HG02610 (cell line): ENCODE measurements around the gene SDF2L1.

Source experiments
- ATAC-seq: cut with Tn5 transposase; IDR thresholded peaks from one replicate; pipeline ENCODE4 v1.9.1; 2021; ENCODE audit warnings: mild to moderate bottlenecking, moderate library complexity; ENCODE audit not compliant: unreplicated experiment

Gene SDF2L1

GRCh38 chr22:21621025-21621424, 21.1 kb upstream of the SDF2L1 start:
- ATAC-seq = no peak

- no peak for ATAC-seq
Observed at GRCh38 chr22:21622011-21622918, 19.8 kb upstream of the SDF2L1 start.

GRCh38 chr22:21622919-21623647, 19.0 kb upstream of the SDF2L1 start:
- ATAC-seq = no peak

GRCh38 chr22:21623648-21623970, 18.5 kb upstream of the SDF2L1 start:
- no peak for ATAC-seq

- ATAC-seq = no peak
Observed at GRCh38 chr22:21624120-21624879, 17.8 kb upstream of the SDF2L1 start.

GRCh38 chr22:21624880-21625791, 17.0 kb upstream of the SDF2L1 start:
- no peak for ATAC-seq

- no peak for ATAC-seq
Observed at GRCh38 chr22:21626073-21626734, 15.9 kb upstream of the SDF2L1 start.

GRCh38 chr22:21626735-21627469, 15.2 kb upstream of the SDF2L1 start:
- ATAC-seq = no peak

GRCh38 chr22:21628386-21629254, 13.5 kb upstream of the SDF2L1 start:
- no peak for ATAC-seq

- ATAC-seq = peak; percentile 75
Observed at GRCh38 chr22:21629255-21630149, 12.6 kb upstream of the SDF2L1 start, which contains the start of gene YDJC. Gene YDJC (minus strand): TSS chr22:21630022. CDS start chr22:21630014, 8 bp downstream.

- ATAC-seq = no peak
Observed at GRCh38 chr22:21631025-21631424, 11.1 kb upstream of the SDF2L1 start.

GRCh38 chr22:21632237-21632895, 9.7 kb upstream of the SDF2L1 start, which contains the start of gene CCDC116:
Gene CCDC116 (plus strand): TSS chr22:21632760. CDS start chr22:21633182, 422 bp downstream.
- no peak for ATAC-seq

GRCh38 chr22:21632931-21633330, 9.2 kb upstream of the SDF2L1 start:
- no peak for ATAC-seq

GRCh38 chr22:21633481-21633880, 8.6 kb upstream of the SDF2L1 start:
- ATAC-seq = no peak

GRCh38 chr22:21634081-21634480, 8.0 kb upstream of the SDF2L1 start:
- no peak for ATAC-seq

- no peak for ATAC-seq
Observed at GRCh38 chr22:21634844-21635243, 7.3 kb upstream of the SDF2L1 start.
